GM10266 (cell line): ENCODE data around the gene MDK.

Experiments used
- DNase-seq: peaks from one replicate; pipeline ENCODE4 v3.0.0; 2012; ENCODE audit errors: extremely low spot score
- CTCF ChIP-seq: IDR thresholded peaks from 2 replicates; pipeline ENCODE4 v1.5.1; 2012; ENCODE audit warnings: mild to moderate bottlenecking, low read depth; ENCODE audit not compliant: control insufficient read depth, insufficient read depth; ENCODE audit errors: missing control alignments

MDK gene

DNA sequence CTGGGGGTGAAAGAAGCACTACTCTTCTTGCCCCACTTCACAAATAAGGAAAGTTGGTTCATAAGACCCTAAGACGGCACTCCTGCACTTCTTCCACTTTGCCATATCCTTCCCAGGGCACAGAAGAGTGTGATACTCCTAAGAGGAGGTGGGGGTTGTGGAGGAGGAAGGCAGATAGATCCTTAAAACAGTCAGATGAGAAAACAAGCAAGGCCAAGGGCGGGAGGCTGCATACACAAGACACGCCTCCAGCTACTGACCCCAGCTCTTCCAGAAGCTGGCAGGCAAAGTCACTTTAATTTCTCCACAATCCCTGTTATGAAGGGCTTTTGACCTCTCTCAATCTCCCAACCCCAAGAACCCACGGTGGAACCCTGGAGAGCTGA lies 11.8 kb downstream of the MDK start:
- TF ChIP-seq CTCF = no peak
- no peak for DNase-seq

GRCh38 chr11:46393759-46394158 lies 12.3 kb downstream of the MDK start:
- no peak for TF ChIP-seq CTCF
- no peak for DNase-seq

GRCh38 chr11:46397526-46397925 lies 16.1 kb downstream of the MDK start:
- DNase-seq = no peak
- TF ChIP-seq CTCF = no peak

DNA sequence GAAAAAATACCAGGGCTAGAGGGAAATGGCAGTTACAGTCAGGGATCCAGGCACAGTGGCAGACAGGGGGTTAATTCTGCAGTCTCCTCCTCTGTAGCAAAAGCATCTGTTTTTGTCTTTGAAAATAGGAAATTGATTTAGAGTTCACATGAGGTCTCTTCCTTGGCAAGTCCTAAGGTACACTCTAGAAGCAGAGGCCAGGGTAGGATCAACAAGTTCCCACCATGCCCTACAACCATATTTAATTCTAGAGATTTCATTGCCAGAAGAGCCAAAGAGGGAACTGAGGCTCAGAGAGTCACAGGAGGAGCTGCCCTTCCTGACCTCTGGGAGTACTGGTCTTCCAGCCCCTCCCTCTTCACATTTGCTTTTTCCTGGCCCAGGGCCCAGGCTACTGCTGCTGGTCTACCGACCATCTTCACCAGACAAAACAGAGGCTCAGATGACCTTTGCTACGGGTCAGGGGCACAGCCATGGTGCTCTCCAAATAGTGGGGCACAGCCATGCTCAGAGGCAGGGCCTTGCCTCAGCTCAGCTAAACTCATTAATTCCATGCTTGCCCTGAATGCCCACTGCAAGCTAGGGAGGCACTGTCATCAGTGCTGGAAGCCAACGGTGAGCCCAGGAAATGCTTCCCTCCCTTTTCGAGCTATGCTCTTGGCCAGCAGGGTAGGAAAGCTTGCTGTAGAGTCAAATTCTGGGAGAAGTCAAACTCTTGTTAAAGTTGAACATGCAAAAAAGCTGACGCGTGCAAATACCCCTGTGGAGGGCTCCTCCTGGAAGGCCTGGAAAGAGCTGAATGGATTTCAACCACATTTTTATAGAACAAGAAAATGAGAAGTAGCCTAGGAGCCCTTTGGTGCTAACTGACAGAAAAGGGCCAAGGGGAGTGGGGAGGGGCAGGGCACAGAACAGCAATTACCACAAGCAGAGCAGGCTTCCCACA lies 21.8 kb downstream of the MDK start:
- TF ChIP-seq CTCF = no peak

GRCh38 chr11:46404476-46405017 lies 23.1 kb downstream of the MDK start:
- DNase-seq = no peak
- no peak for TF ChIP-seq CTCF

More for the DNA sequence above, 21.8 kb downstream of the MDK start:
- DNase-seq = no peak

- no peak for DNase-seq
- no peak for TF ChIP-seq CTCF
Observed at GRCh38 chr11:46407635-46408034, 26.2 kb downstream of the MDK start.

- no peak for TF ChIP-seq CTCF
- DNase-seq = no peak
Observed at GRCh38 chr11:46408407-46408986, 27.0 kb downstream of the MDK start.
